Limb (tissue), 2 donors: Measurements from ENCODE around the gene TNS1.

Experiments used
- DNase-seq, 2 donors: peaks; one replicate each; pipeline ENCODE4 v3.0.0-alpha.2; 2016; ENCODE audit errors: extremely low spot score in 2 of 2

TNS1 gene

GRCh38 chr2:217799563-217800432 is 203.0 kb downstream of the TNS1 start:
- DNase-seq, result no peak

GRCh38 chr2:217798743-217799562 is 203.8 kb downstream of the TNS1 start:
- peak in 1 of 2 donors; percentile 17 for DNase-seq

- DNase-seq, result no peak
Observed at GRCh38 chr2:217798191-217798590, 204.6 kb downstream of the TNS1 start.

GRCh38 chr2:217797661-217798069 is 205.1 kb downstream of the TNS1 start:
- DNase-seq, result no peak

- DNase-seq, result no peak
Observed at GRCh38 chr2:217797165-217797564, 205.6 kb downstream of the TNS1 start.

- DNase-seq, result no peak
Observed at GRCh38 chr2:217795706-217796465, 206.9 kb downstream of the TNS1 start.

- DNase-seq, result no peak
Observed at GRCh38 chr2:217795067-217795466, 207.7 kb downstream of the TNS1 start.

- DNase-seq, result peak in 1 of 2 donors; percentile 23
Observed at GRCh38 chr2:217794133-217794986, 208.4 kb downstream of the TNS1 start.

- peak in 1 of 2 donors; percentile 20 for DNase-seq
Observed at GRCh38 chr2:217793566-217794132, 209.1 kb downstream of the TNS1 start.

GRCh38 chr2:217792626-217793527 is 209.9 kb downstream of the TNS1 start:
- no peak for DNase-seq

GRCh38 chr2:217791551-217791950 is 211.2 kb downstream of the TNS1 start:
- DNase-seq, result no peak

GRCh38 chr2:217790681-217791392 is 212.0 kb downstream of the TNS1 start:
- DNase-seq, result no peak

- DNase-seq, result no peak
Observed at GRCh38 chr2:217790195-217790594, 212.6 kb downstream of the TNS1 start.

- DNase-seq, result no peak
Observed at GRCh38 chr2:217789736-217790181, 213.0 kb downstream of the TNS1 start.

- DNase-seq, result peak; percentile 81 to 90
Observed at GRCh38 chr2:217789003-217789735, 213.6 kb downstream of the TNS1 start.

GRCh38 chr2:217788669-217789002 is 214.2 kb downstream of the TNS1 start:
- no peak for DNase-seq

- DNase-seq, result no peak
Observed at GRCh38 chr2:217787160-217787877, 215.5 kb downstream of the TNS1 start.
